ENCODE results near the gene BCAT1.

Gene BCAT1

DNA sequence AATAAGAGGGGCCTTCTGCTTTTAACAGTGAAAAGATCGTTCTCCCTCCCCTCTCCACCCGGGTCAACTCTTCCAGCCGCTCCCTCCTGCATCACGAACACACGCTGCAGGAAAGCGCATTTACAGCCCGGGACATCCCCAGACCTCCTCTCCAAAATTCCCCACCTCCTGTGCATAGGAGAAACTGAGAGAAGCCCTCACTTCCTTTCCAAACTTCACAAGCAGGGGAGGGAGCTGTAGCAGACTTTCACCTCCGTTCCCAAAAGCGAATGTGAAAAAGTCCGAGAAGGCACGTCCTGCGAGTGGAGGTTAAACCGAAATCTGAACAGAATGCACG, 513 bp downstream of the BCAT1 start:
- TF ChIP-seq, protein P1, sequence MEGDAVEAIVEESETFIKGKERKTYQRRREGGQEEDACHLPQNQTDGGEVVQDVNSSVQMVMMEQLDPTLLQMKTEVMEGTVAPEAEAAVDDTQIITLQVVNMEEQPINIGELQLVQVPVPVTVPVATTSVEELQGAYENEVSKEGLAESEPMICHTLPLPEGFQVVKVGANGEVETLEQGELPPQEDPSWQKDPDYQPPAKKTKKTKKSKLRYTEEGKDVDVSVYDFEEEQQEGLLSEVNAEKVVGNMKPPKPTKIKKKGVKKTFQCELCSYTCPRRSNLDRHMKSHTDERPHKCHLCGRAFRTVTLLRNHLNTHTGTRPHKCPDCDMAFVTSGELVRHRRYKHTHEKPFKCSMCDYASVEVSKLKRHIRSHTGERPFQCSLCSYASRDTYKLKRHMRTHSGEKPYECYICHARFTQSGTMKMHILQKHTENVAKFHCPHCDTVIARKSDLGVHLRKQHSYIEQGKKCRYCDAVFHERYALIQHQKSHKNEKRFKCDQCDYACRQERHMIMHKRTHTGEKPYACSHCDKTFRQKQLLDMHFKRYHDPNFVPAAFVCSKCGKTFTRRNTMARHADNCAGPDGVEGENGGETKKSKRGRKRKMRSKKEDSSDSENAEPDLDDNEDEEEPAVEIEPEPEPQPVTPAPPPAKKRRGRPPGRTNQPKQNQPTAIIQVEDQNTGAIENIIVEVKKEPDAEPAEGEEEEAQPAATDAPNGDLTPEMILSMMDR (IDR thresholded peaks at IDR 0.05; ENCODE audit: low read depth, low read length, missing control alignments), result no peak
- H3K4me3 ChIP-seq (ENCODE audit: low read depth, low read length), result peak overlapping the region; percentile 69
- peak; percentile 57 for DNase-seq (ENCODE audit: low read depth)

GRCh38 chr12:24947541-24948419, 1.1 kb downstream of the BCAT1 start:
- H3K4me3 ChIP-seq (ENCODE audit: low read depth, low read length), result peak overlapping the region; percentile 69
- TF ChIP-seq, protein P1 (IDR thresholded peaks at IDR 0.05; ENCODE audit: low read depth, low read length, missing control alignments), result no peak
- DNase-seq (ENCODE audit: low read depth), result no peak

DNA sequence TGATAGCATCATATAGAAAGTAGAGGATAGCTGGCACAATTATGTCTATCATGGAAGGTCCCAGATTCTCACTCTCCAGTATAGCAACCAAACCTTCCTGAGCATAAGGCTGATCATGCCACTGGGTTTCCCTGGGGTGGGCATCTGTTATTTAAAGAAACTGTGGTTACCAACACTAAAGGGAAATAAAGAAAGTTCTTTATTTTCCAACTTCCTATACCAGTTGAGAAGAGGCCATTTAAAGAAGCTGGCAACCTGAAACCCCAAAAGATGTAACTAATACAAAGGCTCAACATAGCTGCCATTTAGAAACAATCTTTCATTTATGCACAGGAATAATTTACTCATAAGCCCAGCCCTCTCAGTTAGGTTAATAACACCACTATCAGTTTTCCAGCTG, 3.1 kb downstream of the BCAT1 start:
- TF ChIP-seq, protein P1 (IDR thresholded peaks at IDR 0.05; ENCODE audit: low read depth, low read length, missing control alignments), result no peak
- H3K4me3 ChIP-seq (ENCODE audit: low read depth, low read length), result no peak overlapping the region
- DNase-seq (ENCODE audit: low read depth), result no peak

- H3K4me3 ChIP-seq (ENCODE audit: low read depth, low read length), result no peak overlapping the region
- TF ChIP-seq, protein P1 (IDR thresholded peaks at IDR 0.05; ENCODE audit: low read depth, low read length, missing control alignments), result no peak
Observed at GRCh38 chr12:24945039-24945438, 3.9 kb downstream of the BCAT1 start.

DNA sequence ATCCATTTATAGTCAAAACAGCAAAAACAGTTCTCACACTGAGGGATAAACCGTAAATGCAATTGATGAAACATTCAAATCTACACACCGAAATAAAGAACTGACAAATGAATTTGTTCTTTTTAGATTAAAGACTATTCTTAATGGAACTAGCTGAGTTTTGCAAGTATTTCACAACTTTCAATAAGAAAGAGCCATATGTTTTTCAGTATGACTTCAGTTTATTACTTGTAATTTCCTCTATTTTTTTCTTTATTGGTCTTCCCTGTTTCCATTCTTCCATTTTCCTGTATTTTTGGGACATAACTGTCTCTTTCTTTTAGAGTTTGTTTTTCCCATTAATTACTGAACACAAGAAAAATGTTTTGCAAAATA, 4.3 kb downstream of the BCAT1 start:
- H3K4me3 ChIP-seq (ENCODE audit: low read depth, low read length), result no peak overlapping the region
- TF ChIP-seq, protein P1 (IDR thresholded peaks at IDR 0.05; ENCODE audit: low read depth, low read length, missing control alignments), result no peak

More at GRCh38 chr12:24945039-24945438, 3.9 kb downstream of the BCAT1 start:
- no peak for DNase-seq (ENCODE audit: low read depth)

GRCh38 chr12:24943947-24944600, 4.8 kb downstream of the BCAT1 start:
- DNase-seq (ENCODE audit: low read depth), result no peak
- H3K4me3 ChIP-seq (ENCODE audit: low read depth, low read length), result no peak overlapping the region
- TF ChIP-seq, protein P1 (IDR thresholded peaks at IDR 0.05; ENCODE audit: low read depth, low read length, missing control alignments), result no peak

More for the DNA sequence above, 4.3 kb downstream of the BCAT1 start:
- no peak for DNase-seq (ENCODE audit: low read depth)

Data from GM12864 (cell line).